Inferior parietal cortex (tissue), 1 donor: Measurements from ENCODE around the gene CCNYL1.

ENCODE experiments used
- DNase-seq: peaks from one replicate; pipeline ENCODE4 v3.0.0-alpha.2; 2016; ENCODE audit errors: extremely low spot score

CCNYL1 gene

GRCh38 chr2:207766041-207766551 lies 54.7 kb downstream of the CCNYL1 start:
- DNase-seq = no peak

GRCh38 chr2:207766697-207767460 lies 55.4 kb downstream of the CCNYL1 start:
- DNase-seq = no peak

GRCh38 chr2:207767461-207768167 lies 56.2 kb downstream of the CCNYL1 start:
- DNase-seq = no peak

- DNase-seq = no peak
These were observed 56.9 kb downstream of the CCNYL1 start for GRCh38 chr2:207768168-207768865.

- no peak for DNase-seq
These were observed 57.6 kb downstream of the CCNYL1 start for GRCh38 chr2:207768866-207769596.

- DNase-seq = no peak
These were observed 59.4 kb downstream of the CCNYL1 start for GRCh38 chr2:207770602-207771404.

GRCh38 chr2:207771421-207771820 lies 60.0 kb downstream of the CCNYL1 start:
- no peak for DNase-seq

- DNase-seq = no peak
These were observed 60.8 kb downstream of the CCNYL1 start for GRCh38 chr2:207772081-207772843.

GRCh38 chr2:207772844-207773205 lies 61.4 kb downstream of the CCNYL1 start:
- no peak for DNase-seq

GRCh38 chr2:207775473-207775872 lies 64.0 kb downstream of the CCNYL1 start:
- DNase-seq = no peak

GRCh38 chr2:207777124-207777523 lies 65.7 kb downstream of the CCNYL1 start:
- DNase-seq = no peak

GRCh38 chr2:207778298-207778882 lies 67.0 kb downstream of the CCNYL1 start:
- DNase-seq = no peak

- DNase-seq = no peak
These were observed 68.1 kb downstream of the CCNYL1 start for GRCh38 chr2:207779523-207779922.

GRCh38 chr2:207782238-207783030 lies 71.0 kb downstream of the CCNYL1 start:
- DNase-seq = no peak

GRCh38 chr2:207783514-207783913 lies 72.1 kb downstream of the CCNYL1 start:
- no peak for DNase-seq

- no peak for DNase-seq
These were observed 73.5 kb downstream of the CCNYL1 start for GRCh38 chr2:207784898-207785297.

- no peak for DNase-seq
These were observed 75.6 kb downstream of the CCNYL1 start for GRCh38 chr2:207787017-207787416.

- DNase-seq = no peak
These were observed 76.4 kb downstream of the CCNYL1 start for GRCh38 chr2:207787800-207788199.

GRCh38 chr2:207790898-207791297 lies 79.5 kb downstream of the CCNYL1 start:
- no peak for DNase-seq
